T-helper 2 cell treated with Interferon-gamma antibody and Interleukin-4, amounts not matched to agents 5 μg/mL and 100 μg/mL, for 36 hours (primary cell): ENCODE results near the gene NACC2.

ENCODE experiments used
- DNase-seq: peaks from one replicate; pipeline ENCODE4 v3.0.0; 2021; ENCODE audit warnings: low spot score
- H3K27ac Mint-ChIP-seq: one replicate; pipeline ENCODE4 v1.8.0; 2021; ENCODE audit warnings: mild to moderate bottlenecking, mixed read lengths
- H3K27me3 Mint-ChIP-seq: one replicate; pipeline ENCODE4 v1.8.0; 2021; ENCODE audit warnings: low read depth, mixed read lengths
- H3K36me3 Mint-ChIP-seq: one replicate; pipeline ENCODE4 v1.8.0; 2021; ENCODE audit warnings: low read depth, mixed read lengths
- H3K4me1 Mint-ChIP-seq: one replicate; pipeline ENCODE4 v1.8.0; 2021; ENCODE audit warnings: low read depth, mixed read lengths
- H3K4me3 Mint-ChIP-seq: one replicate; pipeline ENCODE4 v1.8.0; 2022; ENCODE audit warnings: mild to moderate bottlenecking, moderate library complexity, mixed read lengths
- H3K9me3 Mint-ChIP-seq: one replicate; pipeline ENCODE4 v1.8.0; 2021; ENCODE audit warnings: mixed read lengths

NACC2 gene

GRCh38 chr9:136099542-136099941, 4.5 kb upstream of the NACC2 start:
- no peak overlapping the region for H3K4me3 Mint-ChIP-seq
- no peak overlapping the region for H3K27ac Mint-ChIP-seq
- no peaks in the 10 kb centered on the region for H3K9me3 Mint-ChIP-seq
- peaks cover 3% of the 10 kb centered on the region for H3K4me1 Mint-ChIP-seq
- no peak for DNase-seq
- peaks cover 11% of the 10 kb centered on the region for H3K27me3 Mint-ChIP-seq
- no peaks in the 10 kb centered on the region for H3K36me3 Mint-ChIP-seq

- Mint-ChIP-seq H3K4me1 (peaks cover 3% of the 10 kb centered on the region), H3K27ac (no peak overlapping the region), H3K4me3 (no peak overlapping the region), H3K9me3 (no peaks in the 10 kb centered on the region), H3K36me3 (no peaks in the 10 kb centered on the region), H3K27me3 (peaks cover 11% of the 10 kb centered on the region)
- no peak for DNase-seq
Measured at GRCh38 chr9:136098844-136099243, 3.8 kb upstream of the NACC2 start.

- no peaks in the 10 kb centered on the region for H3K36me3 Mint-ChIP-seq
- H3K4me1 Mint-ChIP-seq = peaks cover 3% of the 10 kb centered on the region
- H3K4me3 Mint-ChIP-seq = no peak overlapping the region
- DNase-seq = no peak
- no peaks in the 10 kb centered on the region for H3K9me3 Mint-ChIP-seq
- peaks cover 15% of the 10 kb centered on the region for H3K27me3 Mint-ChIP-seq
- H3K27ac Mint-ChIP-seq = no peak overlapping the region
Measured at GRCh38 chr9:136098210-136098609, 3.1 kb upstream of the NACC2 start.

GRCh38 chr9:136096505-136097001, 1.5 kb upstream of the NACC2 start:
- Mint-ChIP-seq H3K9me3 (no peaks in the 10 kb centered on the region), H3K27me3 (peaks cover 20% of the 10 kb centered on the region), H3K4me3 (peak overlapping the region; percentile 59), H3K27ac (no peak overlapping the region), H3K4me1 (peaks cover 3% of the 10 kb centered on the region), H3K36me3 (no peaks in the 10 kb centered on the region)
- no peak for DNase-seq

DNA sequence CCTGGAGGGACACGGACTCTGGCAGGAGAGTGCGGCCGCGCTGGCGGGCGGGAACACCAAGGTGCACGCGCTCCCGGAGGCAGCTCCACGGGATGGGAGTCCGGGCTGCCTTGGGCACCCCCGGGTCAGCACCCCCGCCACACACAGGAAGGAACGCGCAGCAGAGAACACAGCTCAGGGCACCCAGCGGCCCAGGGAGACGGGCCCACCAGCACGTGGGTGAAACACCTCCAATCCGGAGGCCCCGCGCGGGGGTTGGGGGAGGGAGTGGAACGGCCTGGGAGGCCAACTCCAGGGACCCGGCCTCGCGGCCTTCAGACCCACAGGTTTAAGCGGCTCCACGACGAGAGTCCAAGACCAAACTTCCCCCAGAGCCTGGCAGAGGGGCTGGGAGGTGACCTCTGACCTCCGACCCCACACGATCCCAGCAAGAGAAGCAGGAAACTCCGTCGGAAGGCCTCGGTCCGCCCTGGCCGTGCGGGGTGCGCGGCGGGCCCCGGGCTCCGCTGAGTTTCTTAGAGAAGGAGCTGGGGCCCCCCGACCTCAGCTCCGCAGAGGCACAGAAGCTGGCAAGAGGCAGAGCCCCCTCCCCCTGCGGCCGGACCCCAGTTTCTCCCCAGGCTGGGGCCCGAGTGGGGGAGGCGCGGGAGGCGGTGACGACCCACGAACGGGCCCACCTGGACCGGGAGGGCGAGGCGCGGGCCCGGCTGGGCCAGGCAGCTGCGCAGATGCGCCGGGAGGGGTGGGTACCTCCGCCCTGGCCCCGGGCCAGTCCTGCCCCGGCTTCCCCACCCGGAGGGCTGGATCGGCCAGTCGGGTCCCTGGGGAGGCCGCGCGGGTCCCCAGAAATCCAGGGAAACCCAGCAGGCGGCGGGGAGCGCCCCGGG, 851 bp downstream of the NACC2 start:
- H3K9me3 Mint-ChIP-seq = no peaks in the 10 kb centered on the region
- H3K4me3 Mint-ChIP-seq = peak overlapping the region; percentile 66
- no peaks in the 10 kb centered on the region for H3K36me3 Mint-ChIP-seq
- H3K4me1 Mint-ChIP-seq = peaks cover 7% of the 10 kb centered on the region
- no peak overlapping the region for H3K27ac Mint-ChIP-seq
- H3K27me3 Mint-ChIP-seq = peaks cover 20% of the 10 kb centered on the region
- no peak for DNase-seq

DNA sequence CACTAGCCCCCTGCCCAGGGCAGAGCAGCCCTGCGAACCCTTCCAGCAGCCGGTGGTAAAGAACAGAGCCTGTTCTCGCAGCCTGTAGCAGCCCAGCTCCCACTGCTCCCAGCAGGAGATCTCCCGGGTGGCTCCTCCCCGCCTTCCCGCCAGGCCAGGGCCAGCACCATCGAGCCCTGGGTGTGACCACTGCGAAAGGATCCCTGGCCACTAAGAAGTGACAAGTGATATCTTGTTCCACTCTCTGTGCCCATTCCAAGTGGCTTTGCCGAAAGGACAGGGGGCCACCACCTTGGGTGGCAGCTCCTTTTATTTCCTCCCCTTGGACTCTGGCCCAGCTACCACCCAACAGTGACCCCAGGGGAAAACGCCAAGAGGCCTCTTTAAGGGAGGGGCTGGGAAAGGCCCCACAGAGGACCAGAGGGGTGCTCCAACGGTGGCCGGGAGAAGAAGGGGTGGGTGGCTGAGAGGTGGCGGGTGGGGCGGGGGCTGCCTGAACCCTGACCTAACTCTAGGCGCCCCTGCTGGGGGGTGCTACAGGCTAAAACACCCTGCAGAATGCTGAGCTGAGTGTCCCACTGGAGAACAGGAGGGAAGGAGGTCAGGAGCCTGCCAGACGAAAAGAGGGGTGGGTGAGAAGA, 1.6 kb downstream of the NACC2 start:
- H3K36me3 Mint-ChIP-seq = no peaks in the 10 kb centered on the region
- H3K4me3 Mint-ChIP-seq = peak overlapping the region; percentile 72
- no peak for DNase-seq
- H3K27me3 Mint-ChIP-seq = peaks cover 18% of the 10 kb centered on the region
- no peaks in the 10 kb centered on the region for H3K9me3 Mint-ChIP-seq
- peaks cover 4% of the 10 kb centered on the region for H3K4me1 Mint-ChIP-seq
- no peak overlapping the region for H3K27ac Mint-ChIP-seq

GRCh38 chr9:136092741-136093140, 2.3 kb downstream of the NACC2 start:
- peak overlapping the region; percentile 72 for H3K4me3 Mint-ChIP-seq
- H3K36me3 Mint-ChIP-seq = no peaks in the 10 kb centered on the region
- DNase-seq = no peak
- H3K4me1 Mint-ChIP-seq = peaks cover 4% of the 10 kb centered on the region
- H3K27me3 Mint-ChIP-seq = peaks cover 16% of the 10 kb centered on the region
- H3K9me3 Mint-ChIP-seq = no peaks in the 10 kb centered on the region
- no peak overlapping the region for H3K27ac Mint-ChIP-seq

GRCh38 chr9:136092353-136092650, 2.8 kb downstream of the NACC2 start:
- Mint-ChIP-seq H3K27ac (no peak overlapping the region), H3K27me3 (peaks cover 13% of the 10 kb centered on the region), H3K4me1 (peaks cover 4% of the 10 kb centered on the region), H3K4me3 (no peak overlapping the region), H3K9me3 (no peaks in the 10 kb centered on the region), H3K36me3 (no peaks in the 10 kb centered on the region)
- no peak for DNase-seq

- H3K9me3 Mint-ChIP-seq = no peaks in the 10 kb centered on the region
- H3K4me3 Mint-ChIP-seq = no peak overlapping the region
- DNase-seq = no peak
- no peak overlapping the region for H3K27ac Mint-ChIP-seq
- peaks cover 4% of the 10 kb centered on the region for H3K4me1 Mint-ChIP-seq
- peaks cover 12% of the 10 kb centered on the region for H3K27me3 Mint-ChIP-seq
- no peaks in the 10 kb centered on the region for H3K36me3 Mint-ChIP-seq
Measured at GRCh38 chr9:136091582-136092352, 3.3 kb downstream of the NACC2 start.

DNA sequence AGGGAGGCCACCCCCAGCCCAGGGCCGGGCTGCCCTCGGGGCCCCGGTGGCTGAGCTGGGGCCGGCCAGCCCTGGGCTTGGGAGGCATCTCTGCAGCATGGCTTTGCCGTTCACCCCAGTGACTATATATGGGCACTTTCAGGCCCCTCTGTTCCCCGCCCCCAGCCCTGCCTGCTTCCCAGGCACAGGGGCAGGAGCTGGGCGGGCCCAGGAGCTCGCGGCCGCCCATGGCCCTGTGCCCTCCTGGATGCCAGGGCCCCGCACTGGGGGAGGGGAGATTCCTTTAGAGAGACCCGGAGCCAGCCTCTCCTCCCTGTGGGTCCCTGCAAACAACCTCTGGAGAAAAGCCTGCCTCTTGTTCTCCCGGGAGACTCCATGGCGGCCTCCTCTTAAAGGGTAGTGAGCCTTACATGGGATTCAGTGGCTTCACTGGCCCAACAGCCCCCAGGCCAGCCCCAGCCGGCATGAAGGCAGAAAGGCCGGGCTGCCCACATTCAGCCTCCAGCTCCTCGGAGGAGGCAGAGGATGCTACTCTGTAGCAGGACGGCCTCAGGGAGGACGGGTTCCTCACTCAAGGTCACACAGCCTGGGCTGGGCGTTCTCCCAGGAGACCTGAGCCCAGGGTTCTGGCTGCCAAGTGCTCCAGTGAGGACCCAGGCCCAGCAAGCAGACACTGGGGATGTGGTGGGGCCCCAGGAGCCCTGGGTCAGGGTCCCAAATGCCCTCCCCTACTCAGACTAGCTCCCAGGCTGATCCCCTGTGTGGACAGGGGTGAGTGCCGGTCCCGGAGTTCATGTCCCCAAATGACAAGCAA, 4.1 kb downstream of the NACC2 start:
- peaks cover 8% of the 10 kb centered on the region for H3K27me3 Mint-ChIP-seq
- DNase-seq = no peak
- no peaks in the 10 kb centered on the region for H3K9me3 Mint-ChIP-seq
- peaks cover 4% of the 10 kb centered on the region for H3K4me1 Mint-ChIP-seq
- no peak overlapping the region for H3K4me3 Mint-ChIP-seq
- H3K27ac Mint-ChIP-seq = no peak overlapping the region
- no peaks in the 10 kb centered on the region for H3K36me3 Mint-ChIP-seq

DNA sequence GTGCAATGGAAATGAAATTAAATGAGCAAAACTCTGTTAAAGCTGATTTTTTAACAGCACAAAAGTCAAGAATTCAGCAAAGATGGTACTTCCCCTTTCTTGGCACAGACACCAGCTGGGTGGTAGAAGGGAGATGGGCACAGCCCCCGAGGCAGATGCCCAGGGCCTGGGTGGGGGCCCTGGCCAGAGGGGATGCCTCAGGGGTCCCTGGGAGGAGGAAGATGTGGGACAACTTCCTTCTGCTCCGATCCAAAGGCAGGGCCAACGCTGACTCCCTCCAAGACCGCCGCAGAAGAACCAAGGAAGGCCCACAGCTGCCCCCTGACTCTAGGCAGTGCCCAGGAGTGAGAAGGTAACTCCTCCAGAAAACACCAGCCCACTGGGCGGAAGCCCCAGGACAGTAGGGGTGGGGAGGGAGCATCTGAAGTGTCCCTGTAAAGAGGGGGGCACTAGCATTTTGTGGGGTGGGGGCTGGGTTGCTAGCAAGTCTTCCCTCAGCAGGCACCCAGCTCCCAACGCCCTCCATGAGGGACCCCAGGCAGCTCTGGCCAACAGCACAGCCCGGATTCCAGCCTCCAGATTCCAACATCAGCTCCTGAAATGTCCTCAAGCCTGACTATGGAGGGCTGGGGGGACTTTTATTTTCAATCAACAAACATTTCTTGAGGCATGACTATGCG, 4.9 kb downstream of the NACC2 start:
- H3K4me1 Mint-ChIP-seq = peaks cover 4% of the 10 kb centered on the region
- no peak overlapping the region for H3K4me3 Mint-ChIP-seq
- H3K27me3 Mint-ChIP-seq = peaks cover 8% of the 10 kb centered on the region

DNA sequence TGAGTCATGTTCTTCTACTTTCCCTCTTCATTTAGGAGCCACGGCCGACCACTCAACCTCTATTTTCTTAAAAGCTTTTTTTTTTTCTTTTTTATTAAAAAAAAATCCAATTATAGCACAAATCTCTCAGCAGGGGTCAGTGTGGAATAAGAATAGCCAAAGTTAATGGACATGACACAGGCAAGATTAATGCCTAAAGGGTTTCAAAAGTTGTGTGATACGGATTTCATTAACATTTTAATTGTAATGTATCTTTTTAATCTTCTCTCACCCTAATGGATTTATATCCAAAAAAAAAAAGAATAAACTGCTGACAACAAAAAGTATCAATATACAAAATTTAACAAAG, 5.4 kb downstream of the NACC2 start:
- Mint-ChIP-seq H3K4me1 (peaks cover 4% of the 10 kb centered on the region), H3K27me3 (peaks cover 8% of the 10 kb centered on the region), H3K27ac (no peak overlapping the region), H3K9me3 (no peaks in the 10 kb centered on the region), H3K36me3 (no peaks in the 10 kb centered on the region), H3K4me3 (no peak overlapping the region)
- DNase-seq = no peak

More for the DNA sequence above, 4.9 kb downstream of the NACC2 start:
- DNase-seq = no peak
- Mint-ChIP-seq H3K36me3 (no peaks in the 10 kb centered on the region), H3K9me3 (no peaks in the 10 kb centered on the region), H3K27ac (no peak overlapping the region)
